ENCODE data around the gene PLCB4.
"Not testable (repeated sequence)": the region's sequence is repeated elsewhere in the genome, so short reads cannot be mapped to it uniquely, and the experiment has no call there.

Gene PLCB4

DNA sequence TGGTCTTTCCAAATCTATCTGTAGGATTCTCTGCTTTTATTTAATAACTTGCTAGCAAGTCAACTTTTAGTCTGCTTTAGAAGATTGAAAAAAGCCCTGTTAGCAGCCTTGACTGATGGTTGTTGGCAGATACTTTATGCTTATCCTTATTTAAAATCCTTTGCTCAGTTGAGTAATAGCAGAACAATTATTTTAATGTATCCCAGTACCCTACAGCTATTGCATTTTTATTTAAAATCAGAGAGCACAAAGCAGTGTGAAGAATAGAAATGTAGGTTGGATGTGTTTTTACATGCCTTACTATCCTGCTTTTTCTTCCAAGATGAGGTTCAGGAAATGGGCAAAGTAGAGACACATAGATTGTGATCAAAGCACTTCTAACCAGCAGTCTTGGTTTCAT, 298.4 kb downstream of the PLCB4 start:
- DNase-seq (ENCODE audit: low read depth): no peak

DNA sequence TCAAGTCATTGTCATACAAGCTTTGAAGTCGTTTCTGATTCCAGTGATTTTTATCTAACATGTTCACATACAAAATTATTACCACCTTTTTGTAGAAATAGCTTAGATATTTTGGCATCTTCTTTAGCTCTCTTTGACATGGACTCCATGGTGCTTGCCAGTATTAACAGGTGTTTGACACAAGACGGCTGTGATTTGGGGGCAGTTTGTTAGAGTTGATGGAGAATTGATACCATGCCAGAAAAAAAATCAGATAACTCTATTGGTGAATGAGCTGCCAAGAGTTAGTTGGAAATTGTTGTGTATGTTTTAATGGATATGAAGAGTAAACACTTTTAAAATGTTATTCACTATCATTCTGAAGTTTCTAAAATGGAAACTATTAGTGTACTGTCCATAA, 298.9 kb downstream of the PLCB4 start:
- DNase-seq (ENCODE audit: low read depth): no peak

- no peak for DNase-seq (ENCODE audit: low read depth)
Measured at GRCh38 chr20:9368893-9369292, 300.0 kb downstream of the PLCB4 start.

- DNase-seq (ENCODE audit: low read depth): no peak
Measured at GRCh38 chr20:9369557-9369956, 300.7 kb downstream of the PLCB4 start.

- no peak for DNase-seq (ENCODE audit: low read depth)
Measured at GRCh38 chr20:9374072-9374471, 305.2 kb downstream of the PLCB4 start.

DNA sequence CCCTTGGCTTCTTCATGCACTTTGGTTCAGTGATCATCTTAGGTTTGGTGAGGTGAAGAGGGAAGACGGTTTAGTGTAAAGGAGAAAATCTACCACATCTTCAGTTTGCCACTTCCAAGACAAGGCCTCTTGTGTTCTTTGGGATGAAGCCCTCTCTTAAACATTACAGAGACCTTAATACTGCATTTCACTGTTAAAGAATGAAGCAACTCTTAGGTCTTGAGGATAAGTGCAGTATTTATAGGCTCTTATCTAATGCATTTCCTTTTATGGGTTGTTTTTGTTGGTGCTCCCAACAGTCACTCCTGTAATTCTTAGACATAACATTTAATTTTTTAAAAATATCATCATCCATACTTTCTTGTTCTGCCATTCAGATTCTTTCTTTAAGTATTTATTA, 305.6 kb downstream of the PLCB4 start:
- no peak for DNase-seq (ENCODE audit: low read depth)

DNA sequence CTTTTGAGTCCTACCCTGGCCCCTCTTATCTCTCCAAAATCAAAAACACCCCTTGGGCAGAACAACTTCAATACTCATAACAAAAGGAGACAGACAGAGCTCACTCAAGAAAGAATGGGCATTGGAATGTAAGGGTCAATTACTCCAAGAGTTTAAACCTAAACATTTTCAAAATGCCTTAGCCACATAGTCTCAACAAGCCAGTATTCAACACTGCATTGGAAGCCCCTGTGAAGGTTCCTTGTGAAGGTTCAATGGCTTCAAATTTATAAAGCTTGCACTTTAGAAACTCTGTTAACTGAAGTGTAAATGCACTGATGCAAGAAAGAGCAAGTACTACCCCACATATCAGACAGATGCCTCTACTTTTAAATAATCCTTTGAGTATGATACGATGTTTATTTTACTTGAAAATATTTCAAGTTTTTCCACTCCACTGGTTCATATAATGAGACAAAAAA, 306.4 kb downstream of the PLCB4 start:
- DNase-seq (ENCODE audit: low read depth): no peak

DNA sequence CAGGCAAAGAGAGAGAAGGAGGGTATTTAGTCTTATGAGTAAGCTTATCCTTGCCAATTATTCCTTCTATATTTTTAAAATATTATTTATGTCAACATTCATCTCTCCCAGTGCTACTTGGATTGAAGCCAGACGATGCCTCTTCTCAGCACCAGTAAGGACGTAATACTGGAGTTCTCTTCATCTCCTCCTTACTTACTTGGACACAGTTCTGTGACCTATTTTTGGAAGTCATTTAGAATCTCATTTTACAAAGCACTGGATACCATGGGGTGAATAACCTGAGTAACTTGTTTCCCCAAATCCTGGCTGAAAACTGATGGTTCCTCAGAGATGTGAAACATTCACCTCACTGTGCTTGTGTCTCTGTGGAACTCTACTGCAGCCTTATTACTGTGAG, 308.1 kb downstream of the PLCB4 start:
- no peak for DNase-seq (ENCODE audit: low read depth)

GRCh38 chr20:9385345-9386310, 316.7 kb downstream of the PLCB4 start:
- not testable (repeated sequence) for DNase-seq (ENCODE audit: low read depth)

GRCh38 chr20:9388160-9388812, 319.4 kb downstream of the PLCB4 start:
- DNase-seq (ENCODE audit: low read depth): no peak

GRCh38 chr20:9388813-9389161, 319.9 kb downstream of the PLCB4 start:
- no peak for DNase-seq (ENCODE audit: low read depth)

DNA sequence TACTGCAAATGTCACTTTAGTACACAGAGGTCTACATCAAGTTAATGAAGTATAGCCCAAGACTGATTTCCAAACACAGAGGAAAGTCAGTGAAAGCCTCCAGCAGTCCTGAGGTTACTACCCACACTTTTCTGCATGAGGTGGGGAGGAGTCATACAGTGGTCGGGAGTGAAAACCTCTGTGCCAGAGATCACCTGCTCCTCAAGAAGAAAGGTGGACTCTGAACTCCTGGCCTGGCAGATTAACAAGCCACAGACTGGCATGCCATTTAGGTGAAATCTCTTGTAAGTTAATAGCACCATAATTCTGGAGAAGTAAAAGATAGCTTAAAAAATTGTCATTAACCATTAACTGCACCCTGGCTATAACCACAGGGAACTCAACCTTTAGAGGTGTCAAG, 320.5 kb downstream of the PLCB4 start:
- no peak for DNase-seq (ENCODE audit: low read depth)

GRCh38 chr20:9390441-9390840, 321.6 kb downstream of the PLCB4 start:
- DNase-seq (ENCODE audit: low read depth): no peak

DNA sequence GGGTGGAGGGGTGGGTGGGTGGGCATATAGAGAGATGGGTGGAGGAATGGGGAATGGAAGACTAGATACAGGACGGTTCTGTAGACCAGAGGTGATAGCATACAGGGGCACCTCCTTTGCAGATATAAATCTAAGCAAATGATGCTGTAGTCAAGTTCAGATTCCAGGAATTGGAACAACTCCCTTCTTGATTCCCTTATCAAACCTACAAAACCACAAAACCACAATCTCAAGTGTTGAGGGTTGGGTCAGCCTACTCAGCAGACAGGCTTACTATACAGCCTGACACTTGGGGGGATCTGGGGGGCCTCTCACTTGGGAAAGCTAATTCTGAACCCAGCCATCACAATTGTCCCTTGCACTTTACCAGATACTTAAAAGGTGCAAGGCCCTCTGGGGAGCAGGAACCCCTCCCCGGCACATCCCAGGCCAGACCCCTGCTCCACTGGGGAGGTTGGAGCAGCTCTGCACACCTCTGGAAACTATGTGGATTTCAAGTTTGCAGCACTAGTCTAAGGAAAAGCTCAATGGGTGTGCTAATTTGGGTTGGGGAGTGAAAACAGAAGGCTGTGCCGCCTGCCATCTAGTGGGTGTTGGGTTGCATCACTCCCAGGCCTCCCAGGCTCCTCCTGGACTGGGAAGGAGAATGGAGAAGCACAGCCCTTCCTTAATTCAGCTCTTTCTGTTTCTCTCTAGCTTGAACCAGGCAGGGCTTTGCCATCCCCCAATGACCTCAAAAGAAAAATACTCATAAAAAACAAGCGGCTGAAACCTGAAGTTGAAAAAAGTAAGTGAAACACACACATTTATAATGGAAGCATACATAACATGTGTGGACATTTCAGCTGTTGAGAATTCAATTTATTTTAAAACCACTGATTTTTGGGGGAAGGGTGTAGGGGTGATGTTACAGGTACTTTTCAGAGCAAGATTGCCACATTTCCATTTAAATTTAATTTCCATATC, 324.3 kb downstream of the PLCB4 start:
- no peak for DNase-seq (ENCODE audit: low read depth)

DNA sequence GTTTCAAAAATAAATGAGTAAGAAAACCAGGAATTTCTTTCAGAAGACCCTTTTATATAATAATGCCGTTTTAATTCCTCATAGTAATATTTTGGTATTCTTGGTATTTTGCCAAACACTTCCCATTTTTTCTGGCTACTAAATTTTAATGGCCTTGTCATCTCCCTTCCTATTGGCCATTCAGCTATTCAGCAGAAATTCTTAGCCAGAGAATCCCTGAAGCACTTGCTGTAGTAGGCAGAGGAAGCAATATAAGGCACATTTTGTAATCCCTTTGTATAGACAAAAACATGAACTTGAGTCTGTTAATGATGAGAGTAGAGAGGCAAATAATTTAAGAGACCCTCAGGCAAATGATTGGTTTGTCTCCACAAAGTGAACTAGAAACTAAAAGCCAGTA, 327.1 kb downstream of the PLCB4 start:
- DNase-seq (ENCODE audit: low read depth): no peak

DNA sequence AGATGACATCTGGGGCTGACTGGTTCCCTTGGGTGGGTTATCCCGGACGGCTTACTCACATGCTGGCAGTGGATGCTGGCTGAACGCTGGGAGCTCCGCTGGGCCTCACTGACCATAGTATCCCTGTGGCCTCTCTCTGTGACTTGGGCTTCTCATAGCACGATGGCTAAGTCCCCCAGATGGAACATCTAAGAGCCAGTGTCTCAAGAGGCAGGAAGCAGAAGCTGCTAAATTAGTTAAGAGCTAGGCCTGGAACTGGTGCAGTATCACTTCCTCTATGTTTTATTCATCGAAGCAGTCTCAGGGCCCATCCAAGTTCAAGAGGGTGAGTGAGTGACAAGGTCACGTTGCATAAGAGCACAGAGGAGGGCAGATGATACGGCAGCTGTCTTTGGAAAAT, 329.0 kb downstream of the PLCB4 start:
- DNase-seq (ENCODE audit: low read depth): no peak

- DNase-seq (ENCODE audit: low read depth): no peak
Measured at GRCh38 chr20:9398882-9399281, 330.0 kb downstream of the PLCB4 start.

DNA sequence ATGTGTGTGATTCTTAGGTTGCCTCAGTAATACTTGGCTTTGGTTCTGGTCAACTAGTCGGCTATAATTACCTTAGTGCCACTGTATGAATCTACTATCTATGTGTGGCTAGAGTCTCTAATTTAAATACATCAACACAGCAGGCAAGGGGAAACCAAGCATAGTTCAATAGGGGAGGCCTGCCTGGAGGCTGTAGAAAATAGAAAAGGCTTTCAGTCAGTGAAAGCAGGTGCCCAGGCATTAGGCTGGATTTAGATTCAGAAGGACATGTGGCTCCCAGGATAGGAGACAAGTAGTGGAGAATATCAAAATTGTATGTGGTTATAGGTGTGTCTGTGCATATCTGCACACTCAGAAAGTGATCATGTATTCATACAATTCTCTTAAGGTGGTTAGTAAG, 330.4 kb downstream of the PLCB4 start:
- no peak for DNase-seq (ENCODE audit: low read depth)

DNA sequence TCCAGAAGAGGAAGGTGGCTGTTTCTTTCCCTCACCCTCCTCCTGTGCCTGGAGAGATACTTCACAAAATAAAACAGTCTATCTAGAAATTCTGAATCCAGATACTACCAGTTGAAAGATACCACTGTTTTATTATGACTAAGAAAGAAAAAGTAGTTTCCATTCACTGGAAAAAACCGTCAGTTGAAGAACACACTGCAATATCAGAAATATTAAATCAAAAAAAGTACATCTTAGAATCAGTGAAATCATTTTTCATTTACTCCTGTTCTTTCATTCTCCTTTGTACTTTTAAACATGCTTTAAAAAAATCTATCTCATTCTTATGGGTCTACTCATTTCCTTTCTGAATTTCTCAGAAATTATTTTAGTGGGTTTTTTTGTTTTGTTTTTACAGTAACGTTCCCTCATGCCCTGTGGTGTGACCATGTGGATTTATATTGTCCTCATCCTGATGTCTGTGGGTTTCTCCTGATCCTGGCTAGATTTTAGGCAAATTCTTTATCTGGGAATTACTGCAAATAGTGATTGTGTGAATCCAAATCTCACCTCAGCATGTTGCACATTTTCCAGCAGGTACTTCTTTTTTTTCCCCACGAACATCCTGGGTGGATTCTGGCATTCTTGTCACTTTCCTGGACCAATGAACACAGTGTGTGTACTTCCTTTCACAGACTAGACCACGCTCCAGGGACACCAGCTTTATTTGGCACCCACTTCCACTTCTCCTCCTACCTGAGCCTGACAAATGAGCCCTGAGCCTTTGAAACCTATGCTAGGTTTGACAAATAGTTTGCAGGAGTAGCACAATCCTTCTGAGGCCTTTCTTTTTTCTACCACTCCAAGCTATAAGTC, 331.5 kb downstream of the PLCB4 start:
- DNase-seq (ENCODE audit: low read depth): no peak

DNA sequence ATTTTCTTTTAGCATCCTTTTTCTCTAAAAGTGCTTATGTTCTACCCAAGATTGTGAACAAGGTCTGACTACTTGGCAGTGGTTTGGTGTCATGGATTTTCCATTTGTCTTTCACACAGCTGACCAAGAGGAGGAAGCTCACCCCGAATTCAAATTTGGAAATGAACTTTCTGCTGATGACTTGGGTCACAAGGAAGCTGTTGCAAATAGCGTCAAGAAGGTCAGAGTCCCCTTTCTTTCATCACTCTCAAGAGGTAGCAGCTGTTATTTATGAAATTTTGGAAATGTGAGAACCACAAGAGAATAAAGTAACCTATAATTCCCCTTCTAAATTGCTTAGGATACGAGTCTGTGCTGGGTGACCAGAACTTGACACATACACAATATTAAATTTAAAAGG, 332.5 kb downstream of the PLCB4 start:
- no peak for DNase-seq (ENCODE audit: low read depth)

- DNase-seq (ENCODE audit: low read depth): no peak
Measured at GRCh38 chr20:9402141-9402540, 333.3 kb downstream of the PLCB4 start.

Measured in T follicular helper cell (primary cell).